HG02678 (cell line): ENCODE results near the gene TBC1D17.
A peak's percentile ranks its signal among the peaks of the same experiment; 100 is the strongest.

ENCODE experiments used
- ATAC-seq: cut with Tn5 transposase; IDR thresholded peaks from one replicate; pipeline ENCODE4 v1.9.1; 2021; ENCODE audit warnings: mild to moderate bottlenecking, moderate library complexity; ENCODE audit not compliant: unreplicated experiment

The TBC1D17 gene

DNA sequence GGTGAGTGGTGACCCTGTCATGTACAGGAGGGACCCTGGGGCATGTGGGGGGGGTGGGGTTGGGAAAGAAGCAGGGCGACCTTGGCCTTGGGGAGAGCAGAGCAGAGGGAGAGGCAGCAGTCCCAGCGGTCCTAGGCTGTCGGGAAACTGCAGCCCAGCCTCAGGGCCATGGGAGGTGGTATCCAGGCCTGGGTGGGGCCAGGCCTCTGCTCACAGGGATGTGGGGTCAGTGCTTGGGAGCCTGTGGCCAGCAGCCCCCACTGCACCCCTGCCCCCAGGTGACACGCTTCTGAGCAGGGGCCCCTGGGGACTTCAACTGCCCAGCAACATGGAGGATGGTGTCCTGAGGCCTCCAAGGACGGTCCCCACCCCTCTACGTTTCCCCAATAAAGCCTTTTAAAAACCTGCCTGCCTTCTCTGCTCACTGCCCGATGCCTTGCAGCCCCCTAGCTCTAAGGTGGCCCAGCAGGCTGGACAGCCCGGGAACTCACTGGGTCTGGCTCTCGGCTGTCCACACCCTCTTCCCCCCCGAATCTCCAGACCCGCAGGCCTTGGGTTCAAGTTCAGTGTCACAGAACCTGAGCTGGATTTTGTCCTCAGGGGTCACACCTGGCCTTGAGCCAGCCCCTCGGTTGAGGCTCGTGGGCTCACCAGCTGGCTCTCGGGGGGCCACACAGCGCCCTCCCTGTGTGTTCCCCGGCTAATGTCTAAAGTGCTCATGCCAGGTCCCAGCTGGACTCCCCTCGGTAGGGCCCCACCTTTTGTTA, 17.0 kb upstream of the TBC1D17 start:
- no peak for ATAC-seq

DNA sequence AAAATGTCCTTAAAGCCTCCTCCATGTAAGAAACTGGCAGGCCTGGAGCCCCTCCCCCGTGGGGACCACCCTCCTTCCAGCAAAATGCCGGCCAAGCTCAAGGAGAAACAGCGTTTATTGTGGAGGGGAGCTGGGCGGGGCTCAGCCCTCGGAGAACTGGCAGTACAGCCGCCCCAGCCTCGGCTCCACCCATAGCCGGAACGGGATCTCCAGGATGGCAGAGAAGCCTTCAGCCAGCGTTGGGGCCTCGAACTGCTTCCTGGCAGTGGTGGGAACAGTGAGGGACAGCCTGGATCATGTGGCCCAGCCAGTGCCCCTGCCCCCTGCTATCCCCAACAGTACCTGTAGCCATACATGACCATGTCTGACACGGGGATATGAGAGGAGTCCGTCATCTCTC, 16.4 kb upstream of the TBC1D17 start:
- no peak for ATAC-seq

- ATAC-seq, result no peak
Observed at GRCh38 chr19:49861541-49862378, 15.7 kb upstream of the TBC1D17 start.

- no peak for ATAC-seq
Observed at GRCh38 chr19:49862391-49863253, 14.9 kb upstream of the TBC1D17 start.

GRCh38 chr19:49863254-49863934, 14.1 kb upstream of the TBC1D17 start:
- ATAC-seq, result no peak

DNA sequence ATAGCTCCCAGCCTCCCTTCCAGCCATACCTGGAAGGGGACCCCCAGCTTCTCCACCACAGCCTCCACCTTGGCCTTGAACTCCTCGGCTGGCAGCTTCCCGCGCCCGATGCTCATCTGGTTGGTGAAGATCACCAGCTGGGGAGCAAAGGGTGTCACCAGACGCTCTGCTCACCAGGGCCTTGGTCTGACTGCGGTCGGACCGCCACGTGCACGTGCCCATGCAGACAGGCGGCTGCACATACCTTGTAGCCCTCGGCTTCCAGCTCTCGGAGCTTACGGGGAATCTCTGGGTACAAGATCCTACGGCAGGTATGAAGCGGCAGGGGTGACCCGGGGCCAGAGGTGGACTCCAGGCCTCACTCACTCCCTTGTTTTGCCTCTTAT, 13.6 kb upstream of the TBC1D17 start:
- no peak for ATAC-seq

GRCh38 chr19:49864890-49865289, 12.6 kb upstream of the TBC1D17 start:
- ATAC-seq, result no peak

DNA sequence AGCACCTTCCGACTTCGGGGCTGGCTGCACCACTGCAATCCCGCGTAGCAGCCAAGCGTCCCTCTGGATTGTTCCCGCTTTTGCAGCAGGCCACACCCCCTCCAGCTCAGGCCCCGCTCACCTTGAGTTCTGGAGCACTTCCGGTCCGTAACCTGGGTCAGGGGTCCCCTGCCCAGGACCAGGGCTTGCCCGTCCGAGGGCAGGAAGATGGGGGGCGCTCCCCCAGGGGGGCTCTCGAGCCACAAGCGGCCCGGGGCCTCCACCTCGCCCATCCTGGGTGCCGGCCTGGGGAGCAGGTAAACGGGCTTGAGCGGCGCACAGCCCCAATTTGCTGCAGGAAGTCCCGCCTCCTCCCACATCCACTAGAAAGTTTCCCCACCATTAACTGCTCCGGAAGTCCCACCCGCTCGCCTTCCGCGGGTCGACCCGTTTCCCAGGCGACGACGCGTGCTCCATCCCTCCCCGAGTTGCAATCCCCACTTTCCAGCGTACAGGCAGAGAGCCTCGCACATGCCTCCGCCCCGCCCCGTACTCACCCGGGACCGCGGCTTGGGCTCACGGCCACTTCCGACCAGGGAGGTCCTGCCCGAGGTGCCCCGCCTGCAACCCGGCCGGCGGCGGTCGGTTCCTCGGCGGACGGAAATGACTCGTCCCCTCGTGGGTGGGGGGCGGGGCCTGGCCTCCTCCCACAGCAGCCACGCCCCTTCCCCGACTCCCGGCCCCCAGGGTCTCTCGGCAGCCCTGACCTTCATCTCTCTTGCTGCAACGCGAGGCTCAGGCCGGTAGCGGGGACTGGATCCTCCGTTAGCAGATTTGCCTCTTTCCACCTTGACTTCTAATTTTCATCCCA, 10.3 kb upstream of the TBC1D17 start, which contains the start of gene PNKP:
Gene PNKP, minus strand, starts transcription at position 644 of the 850 bp plus-strand sequence. Its CDS starts 372 bp downstream, at position 272.
- peak; percentile 37 for ATAC-seq

DNA sequence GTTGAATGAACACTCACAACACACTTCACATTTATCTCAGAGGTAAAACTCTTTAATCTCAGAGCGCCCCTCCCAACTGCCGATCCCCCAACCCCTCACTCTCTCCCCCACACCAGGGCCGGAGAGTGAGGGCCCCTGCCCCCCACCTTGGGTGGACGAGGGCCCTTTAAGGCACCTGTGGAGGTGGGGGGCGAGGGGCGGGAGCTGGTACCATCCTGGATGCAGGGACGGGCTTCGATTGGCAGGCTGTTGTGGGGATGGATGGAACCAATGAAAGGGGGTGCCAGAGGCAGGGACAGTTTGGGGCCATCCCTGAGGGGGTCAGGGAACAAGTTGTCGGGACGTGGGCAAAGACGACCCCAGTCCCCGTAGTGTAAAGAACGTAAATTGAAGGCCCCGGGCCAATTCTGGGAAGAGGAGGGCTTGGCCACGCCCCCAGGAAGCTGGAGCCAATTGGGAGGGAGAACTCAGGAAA, 8.5 kb upstream of the TBC1D17 start:
- ATAC-seq, result no peak

DNA sequence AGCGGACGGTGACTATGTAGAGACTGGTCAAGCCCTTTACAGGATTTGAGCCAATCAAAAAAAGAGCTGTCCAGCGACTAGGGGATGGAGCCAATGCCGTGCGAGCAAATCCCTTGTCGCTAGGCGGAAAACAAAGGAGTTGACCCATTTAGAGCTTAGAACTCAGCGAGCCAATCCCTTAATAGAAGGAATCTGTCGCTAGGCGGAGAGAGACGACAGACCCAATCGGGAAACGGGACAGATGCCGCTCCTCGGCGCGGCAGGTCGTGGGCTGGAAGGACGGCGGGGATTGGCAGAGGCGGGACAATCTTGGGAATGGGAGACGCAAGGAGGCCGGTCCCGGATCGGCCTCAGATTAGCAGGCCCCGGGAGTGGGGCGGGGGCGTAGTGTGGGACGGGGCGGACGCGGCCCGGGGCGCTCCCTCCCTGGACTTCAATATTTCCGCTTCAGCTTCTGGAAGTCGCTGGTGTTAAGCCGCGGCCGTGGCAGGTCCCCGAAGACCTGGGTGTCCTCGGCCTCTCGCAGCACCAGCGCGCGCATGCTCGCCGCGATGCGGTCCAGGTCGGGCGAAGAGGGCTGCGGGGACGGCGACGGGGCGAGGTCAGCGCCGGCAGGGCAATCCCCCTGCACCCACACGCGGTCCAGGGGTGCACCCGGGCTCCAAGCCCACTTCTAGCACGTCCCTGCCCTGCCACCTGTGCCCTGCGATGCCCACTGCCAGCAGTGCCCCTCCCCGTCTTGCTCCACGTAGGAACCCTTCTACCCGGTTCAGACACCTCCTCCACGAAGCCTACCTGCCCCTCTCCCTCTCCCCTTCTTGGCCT, 7.8 kb upstream of the TBC1D17 start:
- peak; percentile 67 for ATAC-seq

GRCh38 chr19:49870309-49870901, 7.1 kb upstream of the TBC1D17 start:
- no peak for ATAC-seq

DNA sequence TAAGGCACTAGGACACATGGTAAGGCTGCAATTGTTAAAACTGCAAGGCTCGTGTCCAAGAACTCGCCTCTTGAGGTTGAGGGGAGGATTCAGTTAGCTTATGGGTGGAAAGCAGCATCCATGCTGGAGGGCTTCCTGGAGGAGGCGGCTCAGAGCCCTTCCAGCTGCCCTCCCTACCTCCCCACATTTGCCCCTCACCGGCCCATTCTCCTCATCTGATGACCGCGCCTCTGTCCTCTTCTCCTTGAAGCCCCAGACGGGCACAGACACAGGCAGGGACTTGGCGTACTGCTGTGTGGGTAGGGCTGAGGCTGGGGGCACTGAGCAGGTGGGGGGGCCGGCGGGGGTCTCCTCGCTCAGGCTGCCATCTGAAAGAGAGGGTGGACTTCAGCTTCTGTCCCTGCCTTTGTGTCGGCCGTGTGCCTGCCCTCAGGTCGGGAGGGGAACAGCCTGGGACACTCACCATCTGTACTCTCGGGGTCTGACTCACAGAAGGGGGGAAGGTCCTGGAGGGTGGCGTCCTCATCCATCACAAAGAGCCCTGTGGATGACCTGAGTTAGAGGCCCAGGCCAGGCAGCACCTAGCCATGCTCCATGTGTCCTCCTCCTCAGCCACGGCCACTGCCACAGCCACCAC, 6.0 kb upstream of the TBC1D17 start:
- no peak for ATAC-seq

DNA sequence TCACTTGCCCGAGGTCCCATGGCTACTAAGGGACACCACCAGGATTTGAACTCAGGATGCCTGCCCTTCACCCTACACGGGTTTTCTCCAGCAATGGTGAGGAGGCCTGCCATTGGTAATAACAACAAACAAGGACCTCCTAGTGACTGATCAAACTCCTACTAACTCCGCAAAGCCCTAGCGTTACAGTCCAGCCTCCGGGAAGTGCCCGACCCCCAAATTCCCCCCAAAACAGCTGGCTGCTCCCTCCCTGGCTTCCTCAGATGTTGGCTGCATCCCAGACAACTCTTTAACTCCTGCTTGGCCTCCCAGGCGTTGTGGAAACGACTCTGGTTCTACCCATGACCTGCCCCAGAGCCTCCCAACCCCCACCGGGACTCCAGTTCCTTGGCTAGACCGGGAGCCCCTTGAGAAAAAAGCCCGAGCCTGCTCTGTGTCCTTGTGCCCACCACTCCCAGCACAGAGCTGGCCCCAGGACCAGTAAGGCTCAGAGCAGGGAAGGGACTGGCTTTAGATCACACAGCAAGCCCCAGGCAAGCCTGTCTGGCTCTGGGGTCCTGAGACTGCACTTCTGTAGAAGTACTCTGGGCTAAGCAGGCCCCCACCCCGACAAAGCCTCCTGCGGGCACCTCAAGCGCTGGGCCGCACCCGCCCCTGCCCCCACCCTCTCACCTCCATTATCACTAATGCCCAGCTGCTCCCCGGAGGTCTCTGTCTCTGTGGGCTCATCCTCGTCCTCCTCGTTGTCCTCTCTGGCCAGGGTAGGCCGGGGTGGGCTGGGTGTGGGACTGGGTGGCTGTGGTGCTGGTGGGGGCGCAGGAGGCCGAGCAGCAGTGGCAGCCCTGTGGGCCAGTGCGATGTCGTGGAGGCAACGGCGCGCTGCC, 5.0 kb upstream of the TBC1D17 start:
- ATAC-seq, result no peak

GRCh38 chr19:49873129-49873521, 4.4 kb upstream of the TBC1D17 start:
- no peak for ATAC-seq

- ATAC-seq, result no peak
Observed at GRCh38 chr19:49873834-49874233, 3.7 kb upstream of the TBC1D17 start.

DNA sequence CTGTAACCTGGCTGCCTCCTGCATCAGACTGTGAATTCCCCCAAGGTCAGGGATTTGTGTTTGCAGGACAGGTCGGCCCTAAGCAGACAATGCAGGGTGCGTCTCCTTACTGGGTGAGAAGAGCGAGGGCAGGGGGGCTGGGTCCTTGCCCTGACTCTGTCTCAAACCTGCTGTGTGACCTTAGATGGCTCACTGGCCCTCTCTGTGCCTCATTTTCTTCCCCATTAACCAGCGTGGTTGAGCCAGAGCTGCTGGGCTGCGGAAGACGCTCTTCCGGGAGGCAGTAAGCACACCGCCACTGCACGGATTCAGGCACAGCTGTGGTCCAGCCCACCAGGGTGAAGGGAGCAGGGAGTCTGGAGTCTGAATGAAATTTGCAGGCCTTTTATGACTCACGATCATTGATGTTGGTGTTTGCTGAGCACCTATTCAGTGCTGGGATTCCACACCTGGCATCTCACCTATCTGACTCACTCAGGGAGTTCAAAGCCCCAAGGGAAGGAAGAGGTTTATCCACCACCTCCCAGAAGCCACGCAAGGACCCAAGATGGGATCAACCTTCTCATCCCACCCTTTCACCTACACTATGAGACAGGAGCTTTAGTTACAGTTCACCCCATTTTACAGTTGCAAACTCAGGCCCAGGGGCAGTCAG, 2.9 kb upstream of the TBC1D17 start:
- ATAC-seq, result no peak
